Right renal cortex interstitium (tissue), 3 donors: ENCODE measurements around the gene DAAM2. TPM values are rescaled to one million over a fixed set of nuclear protein-coding genes. Genes with fewer than 3 reads are reported as not detected.

Source experiments
- DNase-seq, 3 donors: peaks; one replicate each; pipeline ENCODE4 v3.0.0-alpha.2; 2013; ENCODE audit warnings: low read depth in 3 of 3, low spot score in 2 of 3
- polyA plus RNA-seq, 3 donors: library from polyadenylated mRNA; unstranded; fragments of 120-200 nt; gene quantifications; one replicate each; pipeline ENCODE4 v1.2.1, GENCODE V29; 2013; ENCODE audit not compliant: insufficient read length in 3 of 3

Gene DAAM2
- polyA plus RNA-seq, 3 donors = 23.8 to 29.2 (median 24.9) TPM

- no peak for DNase-seq
Measured at GRCh38 chr6:39786649-39787048, 5.5 kb upstream of the DAAM2 start.

- no peak for DNase-seq
Measured at GRCh38 chr6:39787322-39787721, 4.9 kb upstream of the DAAM2 start.

GRCh38 chr6:39790772-39791171 lies 1.4 kb upstream of the DAAM2 start:
- DNase-seq = no peak

- DNase-seq = no peak
Measured at GRCh38 chr6:39791311-39791710, 865 bp upstream of the DAAM2 start.

- no peak for DNase-seq
Measured at GRCh38 chr6:39792540-39793450, 619 bp downstream of the DAAM2 start.

- DNase-seq = no peak
Measured at GRCh38 chr6:39793516-39793915, 1.3 kb downstream of the DAAM2 start.

- DNase-seq = no peak
Measured at GRCh38 chr6:39794231-39794630, 2.1 kb downstream of the DAAM2 start.

- DNase-seq = no peak
Measured at GRCh38 chr6:39797751-39798150, 5.6 kb downstream of the DAAM2 start.

- no peak for DNase-seq
Measured at GRCh38 chr6:39800034-39801032, 8.2 kb downstream of the DAAM2 start.

GRCh38 chr6:39801456-39802251 lies 9.5 kb downstream of the DAAM2 start:
- DNase-seq = no peak

- DNase-seq = no peak
Measured at GRCh38 chr6:39803872-39804271, 11.7 kb downstream of the DAAM2 start.

- DNase-seq = no peak
Measured at GRCh38 chr6:39804466-39805065, 12.4 kb downstream of the DAAM2 start.

- DNase-seq = no peak
Measured at GRCh38 chr6:39806278-39806677, 14.1 kb downstream of the DAAM2 start.

GRCh38 chr6:39808346-39808745 lies 16.2 kb downstream of the DAAM2 start:
- DNase-seq = no peak

- DNase-seq = no peak
Measured at GRCh38 chr6:39808964-39809363, 16.8 kb downstream of the DAAM2 start.

- DNase-seq = no peak
Measured at GRCh38 chr6:39811835-39812345, 19.7 kb downstream of the DAAM2 start.

GRCh38 chr6:39812496-39812852 lies 20.3 kb downstream of the DAAM2 start:
- no peak for DNase-seq

- DNase-seq = no peak
Measured at GRCh38 chr6:39812853-39813533, 20.8 kb downstream of the DAAM2 start.

- no peak for DNase-seq
Measured at GRCh38 chr6:39814236-39814635, 22.1 kb downstream of the DAAM2 start.
